DMS53 (cell line): ENCODE results near the gene SYT2.
"Not testable (repeated sequence)": the region's sequence is repeated elsewhere in the genome, so short reads cannot be mapped to it uniquely, and the experiment has no call there.

Experiments
- DNase-seq: peaks from one replicate; lab custom pipeline; 2025; lab: John Stamatoyannopoulos, UW

The SYT2 gene

DNA sequence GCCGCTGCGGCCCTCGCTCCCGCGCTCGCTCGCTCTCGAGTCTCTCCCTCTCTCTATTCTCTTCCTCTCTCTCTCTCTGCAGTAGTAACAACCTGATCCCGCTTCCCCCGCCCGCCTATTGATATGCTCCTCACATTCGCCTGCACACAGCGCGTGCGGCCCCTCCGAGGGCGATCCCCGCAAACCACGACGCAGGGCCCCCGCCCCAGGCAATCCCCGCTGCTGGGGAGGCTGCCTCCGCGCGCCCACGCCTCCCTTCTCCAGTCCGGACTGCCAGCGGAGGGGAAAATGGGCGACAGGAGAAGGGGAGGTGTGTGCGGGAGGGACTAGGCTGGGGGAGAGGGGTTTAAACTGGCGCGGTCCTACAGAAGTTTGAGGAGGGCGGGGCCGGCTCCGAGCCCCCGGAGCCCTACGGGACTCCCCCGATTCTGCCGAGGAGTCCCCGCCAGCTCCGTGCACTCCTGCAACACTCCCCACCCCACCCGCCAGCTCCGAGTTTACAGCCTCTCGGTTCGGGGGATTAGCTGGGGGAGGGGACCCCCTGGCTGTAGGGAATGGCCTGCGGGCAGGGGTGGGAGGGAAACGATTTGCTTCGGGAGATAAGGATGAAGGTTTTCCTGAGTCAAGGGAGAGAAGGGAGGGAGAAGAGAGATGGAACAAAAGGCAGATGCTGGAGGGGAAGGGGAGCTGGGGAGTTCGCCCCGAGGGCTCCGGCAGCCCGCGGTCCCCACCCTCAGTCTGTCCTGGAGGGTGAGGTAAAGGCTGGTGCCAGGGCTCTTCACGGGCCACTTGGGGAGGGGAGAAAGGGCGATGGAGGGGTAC lies 66.6 kb downstream of the SYT2 start:
- DNase-seq: peak; percentile 52

DNA sequence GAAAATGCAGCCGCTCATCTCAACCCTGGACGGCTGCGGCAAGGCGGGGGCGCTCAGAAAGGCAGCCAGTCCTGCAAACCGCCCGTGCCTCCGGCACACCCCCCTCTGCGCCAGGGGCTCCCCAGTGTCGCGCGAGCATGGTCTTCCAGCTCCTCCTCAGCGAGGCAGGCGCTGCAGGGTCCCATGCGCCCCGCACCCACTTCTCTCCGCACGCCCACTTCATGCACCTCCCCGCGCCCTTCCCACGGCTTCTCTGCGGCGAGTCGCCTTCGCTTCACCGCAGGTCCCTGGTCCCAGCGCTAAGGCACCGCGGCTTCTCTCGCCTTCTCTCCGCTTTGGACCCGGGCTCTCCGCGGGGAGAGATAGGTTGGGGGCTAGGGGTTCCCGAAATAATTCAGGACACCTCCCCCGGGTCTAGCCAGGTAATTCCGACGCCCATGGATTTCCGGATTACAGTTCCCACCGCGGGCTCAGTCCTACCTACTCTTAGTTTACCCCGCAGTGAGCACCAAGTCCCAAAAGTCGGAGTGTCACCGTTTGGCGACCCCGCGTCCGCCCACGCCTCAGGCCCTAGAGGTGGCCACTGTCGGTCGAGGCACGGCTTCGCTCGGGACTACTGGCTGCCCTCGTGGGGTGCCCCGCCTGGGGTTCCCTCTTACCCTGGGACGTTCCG lies 67.5 kb downstream of the SYT2 start:
- peak; percentile 55 for DNase-seq

DNA sequence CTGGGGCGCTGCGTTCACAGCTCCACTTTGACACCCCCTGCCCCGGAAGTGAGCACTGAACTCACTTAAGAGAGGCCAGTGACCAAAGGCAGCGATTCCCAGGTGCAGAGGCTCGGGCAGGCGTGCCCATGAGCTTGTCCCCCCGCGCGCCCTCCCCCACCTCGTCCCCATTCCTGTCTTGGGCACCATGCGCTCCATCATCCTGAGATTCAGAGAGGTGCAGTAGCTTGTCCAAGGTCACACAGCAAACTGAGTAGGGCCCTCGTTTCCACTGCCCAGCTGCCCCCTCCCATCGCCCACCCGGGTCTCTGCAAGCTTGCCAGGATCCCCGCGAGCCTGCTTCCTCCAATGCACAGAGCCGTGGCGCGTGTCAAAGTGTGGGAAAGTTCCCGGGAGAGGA lies 68.0 kb downstream of the SYT2 start:
- no peak for DNase-seq

DNA sequence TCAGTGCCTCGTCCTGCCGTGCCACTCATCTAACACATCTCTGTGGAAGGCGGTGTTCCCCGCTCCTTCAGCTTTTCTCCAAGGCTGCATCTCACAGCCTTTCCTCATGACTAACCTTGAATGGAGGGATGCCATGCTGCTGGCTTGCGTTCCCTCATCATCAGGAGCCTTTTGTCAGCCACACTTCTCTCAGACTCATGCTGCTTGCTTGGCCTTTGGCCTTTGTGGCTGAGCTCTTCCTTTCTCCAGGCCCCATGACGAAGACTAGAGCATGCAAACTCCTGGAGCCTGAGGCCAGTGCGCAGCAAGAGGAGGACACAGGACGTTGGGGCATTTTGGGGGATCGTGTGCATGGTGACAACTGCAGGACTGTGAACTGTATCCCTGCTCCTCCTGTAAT lies 70.8 kb downstream of the SYT2 start:
- no peak for DNase-seq

DNA sequence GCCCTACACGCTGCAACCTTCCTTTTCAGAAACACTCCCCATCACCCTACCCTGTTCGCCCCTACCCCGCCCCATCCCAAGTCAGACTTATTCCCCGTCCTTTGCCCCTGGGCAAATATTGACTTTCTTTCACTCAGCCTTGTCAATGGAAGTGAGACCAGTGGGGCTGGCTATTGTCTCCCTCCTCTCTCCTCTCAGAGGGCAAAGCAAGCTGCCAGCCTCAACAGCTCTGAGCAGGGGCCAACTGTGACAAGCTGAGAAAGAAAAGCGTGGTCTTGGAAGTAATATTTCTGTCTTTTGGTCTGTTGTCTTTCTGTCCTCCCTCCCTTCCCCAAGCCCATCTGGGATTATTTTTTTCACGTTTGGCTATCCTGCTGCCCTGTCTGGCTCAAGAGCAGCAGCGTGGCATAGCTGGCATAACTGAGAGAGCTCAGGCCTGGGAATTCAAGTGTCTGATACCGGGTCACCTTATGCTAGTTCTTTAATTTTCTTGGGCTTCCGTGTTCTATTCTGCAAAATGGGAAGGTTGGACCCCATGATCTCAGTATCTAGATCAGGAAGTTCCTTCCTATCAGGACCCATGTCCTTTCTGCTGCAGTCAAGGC lies 71.5 kb downstream of the SYT2 start:
- peak; percentile 66 for DNase-seq

DNA sequence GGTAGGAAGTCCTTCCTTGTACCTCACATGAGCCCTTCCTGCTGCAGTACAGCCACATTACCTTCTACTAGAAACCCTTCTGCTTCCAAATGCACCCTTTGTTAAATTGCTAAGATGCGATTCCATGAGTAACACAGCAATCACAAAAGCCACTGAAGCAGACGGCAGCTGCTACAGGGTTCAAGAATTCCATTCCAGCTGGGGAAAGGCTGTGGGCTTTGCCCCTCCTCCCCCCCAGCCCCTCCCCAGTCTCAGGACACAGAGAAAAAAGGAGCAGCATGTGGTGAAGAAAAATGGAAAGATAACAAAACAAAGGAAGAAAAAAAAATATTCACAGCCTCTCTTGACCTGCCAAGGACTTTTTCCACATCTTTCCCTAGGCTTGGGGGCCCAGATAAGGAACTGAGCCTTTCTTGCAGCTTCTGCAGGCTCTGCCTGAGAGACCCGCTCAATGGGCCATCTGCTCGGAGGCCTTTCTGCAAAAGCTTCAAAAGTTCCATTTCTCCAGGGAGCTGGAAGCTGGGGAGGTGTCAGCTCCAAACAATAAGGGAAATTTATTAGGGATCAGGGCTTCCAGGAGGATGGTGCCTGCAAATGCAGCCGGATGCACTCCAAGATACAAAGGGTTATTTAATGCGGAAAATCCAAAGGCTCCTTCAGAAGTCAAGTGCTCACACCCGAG lies 72.1 kb downstream of the SYT2 start:
- DNase-seq: no peak

DNA sequence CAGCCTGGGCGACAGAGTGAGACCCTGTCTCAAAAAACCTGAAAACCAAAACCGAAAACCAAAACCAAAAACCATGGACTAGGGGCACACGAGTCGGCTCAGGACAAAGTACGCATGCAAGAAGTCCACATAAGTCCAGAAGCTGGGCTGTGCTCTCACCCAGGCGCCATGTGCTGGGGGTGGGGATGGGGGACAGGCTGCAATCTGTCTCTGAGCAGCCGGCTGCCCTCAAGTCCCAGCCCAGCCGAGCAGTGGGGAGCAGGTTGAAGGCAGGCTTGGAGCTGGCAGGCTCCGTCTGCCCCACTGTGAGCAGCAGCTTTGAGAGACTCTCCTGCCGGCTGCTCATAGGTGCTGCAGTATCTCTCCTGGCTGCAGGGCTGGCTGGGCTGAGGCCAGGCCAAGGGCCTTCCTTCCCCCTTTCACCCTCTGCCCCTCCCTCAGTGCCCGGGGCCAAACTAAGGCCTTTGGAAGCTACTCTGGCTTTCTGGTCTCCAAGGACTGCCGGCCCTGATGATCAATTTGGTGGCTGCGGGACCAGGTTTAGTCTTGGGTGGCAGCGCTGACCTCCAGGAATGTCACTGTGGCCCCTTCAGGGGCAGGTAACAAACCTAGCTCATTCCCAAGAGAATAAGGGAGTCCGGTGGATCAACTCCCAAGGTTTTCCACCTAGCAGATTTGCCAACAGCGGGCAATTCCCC lies 72.8 kb downstream of the SYT2 start:
- not testable (repeated sequence) for DNase-seq

DNA sequence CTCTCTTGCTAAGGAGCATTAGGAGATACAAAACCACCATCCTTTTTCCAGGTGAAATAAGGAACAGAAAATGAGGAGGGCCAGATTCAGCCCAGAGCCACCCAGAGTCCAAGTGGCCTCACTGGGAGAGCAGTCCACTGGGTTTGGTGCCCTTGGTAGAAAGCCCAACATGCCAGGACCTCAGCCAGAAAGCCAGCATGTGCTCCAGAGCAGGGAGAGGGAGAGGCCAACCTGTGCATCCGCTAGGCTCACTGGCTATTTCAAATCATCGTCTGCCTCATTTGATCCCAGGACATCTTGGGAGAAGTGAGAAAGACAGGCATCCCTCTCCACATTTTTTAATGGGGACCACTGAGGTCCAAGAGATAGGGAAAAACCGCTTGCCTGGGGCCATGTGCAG lies 74.1 kb downstream of the SYT2 start:
- not testable (repeated sequence) for DNase-seq

DNA sequence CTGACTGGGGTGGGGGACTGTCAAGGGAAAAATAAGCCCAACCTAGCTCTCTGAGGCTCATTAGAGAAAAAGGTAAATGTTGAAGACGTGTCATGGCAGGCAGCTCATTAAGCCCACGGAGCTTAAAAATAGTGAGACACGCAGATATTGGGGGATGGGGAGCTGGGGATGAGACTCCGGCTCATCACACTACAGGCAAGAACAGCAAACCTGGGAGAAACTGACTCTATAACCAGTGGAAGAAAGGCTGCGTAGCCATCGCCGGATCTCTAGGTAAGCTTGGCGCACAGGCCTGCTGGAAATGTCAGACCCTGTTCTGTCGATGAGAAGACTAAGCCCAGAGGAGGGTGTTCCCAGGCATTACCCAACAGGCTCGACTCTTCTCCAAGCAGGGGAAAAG lies 78.0 kb downstream of the SYT2 start:
- DNase-seq: no peak

DNA sequence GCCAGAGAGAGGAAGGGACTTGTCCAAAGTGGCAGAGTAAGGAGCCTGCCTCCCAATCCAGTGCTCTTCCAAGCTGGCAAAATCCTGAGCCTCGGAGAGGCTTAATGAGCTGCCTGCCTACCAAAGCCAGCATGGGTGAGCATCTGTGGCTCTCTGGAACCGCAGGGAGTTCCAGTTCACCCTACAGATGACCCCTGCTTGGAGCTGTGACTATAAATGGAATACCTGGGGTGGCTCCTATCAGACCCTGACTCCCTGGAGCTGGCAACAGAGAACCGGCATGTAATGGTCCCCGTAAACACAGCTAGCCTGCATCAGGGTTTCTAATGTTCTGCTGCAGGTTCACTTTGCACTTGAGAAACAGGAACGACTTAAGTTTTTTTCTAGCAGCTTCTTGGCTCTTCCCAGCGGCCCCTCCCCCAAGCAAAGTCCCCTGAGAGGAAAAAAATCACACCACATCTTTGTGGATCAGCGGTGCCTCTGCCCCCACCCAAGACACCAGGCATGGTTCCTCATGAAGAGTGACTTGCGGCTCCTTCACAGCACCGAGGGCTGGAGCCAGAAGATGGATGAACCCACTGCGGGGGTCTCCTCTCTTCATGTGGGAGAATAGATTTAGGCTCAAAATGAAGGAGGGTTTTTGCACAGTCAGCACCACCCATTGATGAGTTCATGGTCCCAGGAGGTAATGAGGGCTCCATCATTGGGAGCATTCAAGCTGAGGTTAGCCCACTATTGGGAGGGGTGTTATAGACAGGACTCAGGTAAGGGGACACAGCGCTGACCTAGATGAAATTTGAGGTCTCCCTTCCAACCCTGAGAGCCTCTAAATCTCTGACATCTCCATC lies 79.0 kb downstream of the SYT2 start:
- DNase-seq: no peak

DNA sequence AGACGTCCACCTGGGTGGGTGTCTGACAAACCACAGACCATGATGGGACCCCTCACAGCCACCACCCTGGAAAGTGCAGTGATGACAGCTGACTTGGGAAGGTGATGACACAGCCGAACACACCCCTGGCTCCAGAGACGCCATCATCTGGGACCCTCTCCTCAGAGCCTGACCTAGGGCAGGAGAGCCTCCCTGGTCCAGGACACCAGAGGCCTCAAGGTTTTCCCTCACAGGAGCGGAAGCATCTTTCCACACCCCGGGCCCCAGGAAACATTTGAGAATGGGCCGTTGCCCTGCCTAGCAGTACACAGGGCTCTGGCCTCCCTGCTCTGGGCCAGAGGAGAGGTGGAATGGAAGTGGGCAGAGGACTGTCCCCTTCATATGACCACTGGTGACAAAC lies 79.7 kb downstream of the SYT2 start:
- DNase-seq: no peak

DNA sequence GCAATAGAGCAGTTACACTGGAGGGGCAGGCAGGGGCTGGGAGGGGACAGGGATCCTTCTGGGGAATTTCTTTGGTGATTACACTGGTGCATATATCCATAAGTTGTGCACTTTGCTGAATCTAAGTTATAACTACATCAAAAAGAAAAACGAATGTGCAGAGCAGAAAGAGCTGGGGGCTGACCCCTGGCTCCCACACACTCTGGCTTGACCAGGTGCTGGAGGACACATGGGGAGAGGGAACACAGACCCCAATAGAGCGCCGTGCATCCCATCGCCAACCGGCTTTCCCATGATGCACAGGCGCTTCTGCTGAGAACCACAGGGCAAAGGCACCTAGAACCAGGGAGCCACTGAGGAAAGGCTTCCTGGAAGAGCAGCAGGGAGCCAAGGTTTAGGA lies 80.2 kb downstream of the SYT2 start:
- DNase-seq: not testable (repeated sequence)

DNA sequence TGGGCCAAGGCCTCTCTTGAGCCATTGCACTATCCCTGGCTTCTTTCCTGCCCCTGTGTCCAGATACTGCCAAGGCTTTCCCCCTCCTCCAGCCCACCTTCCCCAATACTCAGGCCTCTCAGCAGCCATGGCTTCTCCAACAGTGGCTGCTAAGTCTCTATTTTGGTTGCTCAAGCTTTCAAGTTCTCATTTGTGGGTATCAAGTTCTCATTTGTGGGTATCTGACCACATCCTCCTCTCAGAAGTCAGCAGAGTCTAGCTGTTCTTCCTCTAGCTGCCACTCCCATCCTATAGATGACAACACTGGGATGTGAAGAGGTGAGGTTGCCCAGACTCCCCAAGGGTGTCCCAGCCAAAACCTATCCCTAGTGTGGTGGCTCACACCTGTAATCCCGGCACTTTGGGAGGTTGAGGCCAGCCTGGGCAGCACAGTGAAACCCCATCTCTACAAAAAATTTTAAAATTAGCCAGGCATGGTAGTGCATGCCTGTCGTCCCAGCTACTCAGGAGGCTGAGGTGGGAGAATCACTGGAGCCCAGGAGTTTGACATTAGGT lies 80.9 kb downstream of the SYT2 start:
- DNase-seq: not testable (repeated sequence)

DNA sequence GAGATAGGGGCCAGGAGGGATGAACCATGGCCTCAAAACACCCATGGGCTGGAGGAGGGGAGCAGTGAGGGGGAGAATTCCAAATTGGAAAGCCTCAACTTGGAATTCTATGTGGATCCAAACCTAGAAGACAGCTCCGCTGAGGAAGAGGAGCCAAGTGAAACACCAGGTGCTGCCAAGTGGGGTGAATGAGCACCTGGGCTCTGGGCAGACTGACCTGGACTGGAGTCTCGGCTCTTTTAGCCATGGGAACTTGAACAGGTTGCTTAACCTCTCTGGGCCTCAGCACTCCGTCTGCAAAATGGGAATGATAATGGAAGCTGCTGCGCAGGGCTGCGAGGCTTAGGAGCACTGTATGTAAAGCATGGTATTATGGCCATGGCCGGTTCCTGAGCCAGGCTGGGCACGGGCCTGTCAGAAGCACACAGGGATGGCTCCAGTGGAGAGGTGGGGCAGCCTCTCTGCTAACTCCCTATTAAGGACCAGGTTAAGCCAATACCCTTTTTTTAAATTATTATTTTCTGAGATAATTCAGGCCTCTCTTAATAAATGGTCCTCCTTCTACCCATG lies 81.5 kb downstream of the SYT2 start:
- DNase-seq: no peak

DNA sequence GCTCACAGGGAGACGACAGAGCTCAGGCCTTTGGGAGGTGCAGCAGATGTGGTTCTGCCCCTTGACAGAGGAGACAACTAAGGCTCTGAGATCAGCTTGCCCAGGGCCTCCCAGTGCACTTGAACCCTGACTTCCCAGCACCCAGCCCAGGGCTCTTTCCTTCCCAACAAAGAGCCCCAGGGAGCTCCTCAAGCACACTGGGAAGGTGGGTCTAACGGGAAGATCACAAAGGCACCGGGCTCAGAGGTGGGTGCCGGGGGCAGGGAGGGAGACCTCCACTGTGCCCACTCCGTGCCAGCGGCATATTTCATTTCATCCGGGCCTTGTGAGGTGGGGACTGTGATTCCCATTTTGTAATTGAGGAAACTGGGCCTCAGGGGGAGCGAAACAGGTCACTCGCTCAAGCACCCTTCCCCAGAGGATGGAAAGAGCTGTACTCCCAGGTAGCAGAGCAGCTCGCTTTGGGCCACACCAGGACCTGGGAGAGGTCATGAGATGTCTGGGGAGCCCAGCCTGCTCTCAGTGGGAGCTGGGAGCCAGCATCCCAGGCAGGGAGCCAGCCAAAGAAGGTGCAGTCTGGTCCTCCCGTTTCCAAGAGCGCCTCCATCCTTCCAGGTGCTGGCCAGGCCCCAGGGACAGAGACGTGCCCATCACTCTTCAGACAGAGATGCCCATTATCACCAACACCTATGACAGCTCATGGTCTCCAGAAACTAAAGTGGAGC lies 82.3 kb downstream of the SYT2 start:
- no peak for DNase-seq

DNA sequence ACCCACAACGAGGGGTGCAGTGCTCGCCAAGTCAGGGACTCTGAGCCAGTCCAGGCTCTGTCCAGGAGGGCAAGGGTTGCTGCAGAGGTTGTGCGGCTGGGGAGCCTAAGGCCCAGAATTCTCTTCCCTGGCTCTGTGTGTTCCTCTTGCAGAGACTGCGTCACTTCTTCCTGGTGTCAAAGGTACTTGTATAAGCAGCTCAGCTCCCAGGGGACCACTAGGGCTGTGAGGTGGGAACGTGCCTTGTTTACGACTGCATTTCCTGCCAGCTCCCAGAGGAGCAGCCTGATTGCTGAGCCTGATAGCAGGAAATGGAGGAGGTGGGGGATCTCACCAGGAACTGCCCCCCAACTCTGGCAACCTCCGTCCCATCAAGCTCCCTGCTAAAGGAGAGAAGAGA lies 83.2 kb downstream of the SYT2 start:
- DNase-seq: not testable (repeated sequence)

DNA sequence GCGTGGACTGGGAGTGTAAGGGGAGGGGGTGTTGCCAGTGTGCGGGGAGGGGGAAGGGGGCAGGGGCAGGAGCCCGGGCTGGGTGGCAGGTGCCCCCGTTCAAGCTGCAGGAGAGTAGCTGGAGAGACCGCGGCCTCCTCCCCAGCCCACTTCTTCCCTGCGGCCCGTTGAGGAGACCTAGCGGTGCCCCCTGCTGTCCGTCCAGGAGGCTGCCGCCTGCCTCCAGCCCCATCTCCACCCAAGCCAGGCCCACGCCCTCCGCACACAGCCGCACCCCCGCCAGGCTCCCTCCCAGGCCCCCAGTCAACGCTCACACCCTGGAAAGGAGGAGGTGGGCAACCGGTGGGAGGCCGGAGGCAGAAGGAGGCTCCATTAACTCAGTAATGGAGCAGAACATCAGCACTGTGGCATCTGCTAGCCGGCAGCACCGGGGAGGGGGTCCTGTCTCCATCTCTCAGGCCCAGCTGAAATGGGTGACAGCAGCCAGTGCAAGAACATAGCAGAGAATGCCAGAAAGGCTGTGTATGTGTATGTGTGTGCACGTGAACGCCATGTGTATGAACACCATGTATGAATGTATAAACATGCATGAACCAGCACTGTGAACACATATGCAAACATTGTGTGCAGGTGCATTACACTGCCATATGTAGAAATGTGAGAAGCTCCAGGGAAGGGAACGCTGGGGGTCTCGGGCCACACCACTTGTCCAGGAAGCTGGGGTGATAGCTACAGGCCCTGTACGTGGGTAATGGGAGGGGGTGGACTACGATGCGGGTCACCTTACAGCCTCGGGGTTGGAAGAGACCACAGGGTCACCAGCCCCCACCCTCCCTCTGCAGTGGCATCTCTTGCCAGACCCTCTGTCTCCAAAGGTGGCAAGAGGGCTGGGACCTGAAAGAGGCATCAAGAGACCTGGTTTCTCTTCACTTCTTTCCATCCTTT lies 84.6 kb downstream of the SYT2 start:
- DNase-seq: peak; percentile 85

DNA sequence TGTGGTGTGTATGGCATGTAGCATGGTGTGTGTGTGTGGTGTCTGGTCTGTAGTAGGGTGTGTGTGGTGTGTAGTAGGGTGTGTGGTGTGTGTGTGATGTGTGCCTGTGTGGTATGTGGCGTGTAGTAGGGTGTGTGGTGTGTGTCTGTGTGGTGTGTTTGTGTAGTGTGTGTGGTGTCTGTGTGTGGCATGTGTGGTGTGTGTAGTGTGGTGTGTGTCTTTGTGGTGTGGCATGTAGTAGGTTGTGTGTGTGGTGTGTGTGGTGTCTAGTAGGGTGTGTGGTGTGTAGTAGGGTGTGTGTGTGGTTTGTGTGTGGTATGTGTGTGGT lies 85.5 kb downstream of the SYT2 start:
- no peak for DNase-seq
